Measurements from ENCODE around the gene TFAP2C. TPM values are rescaled to one million over a fixed set of nuclear protein-coding genes. Genes with fewer than 3 reads are reported as not detected.

Gene TFAP2C
- total and polyA plus RNA-seq, 2 experiments from 2014 or later = 12.3 to 19.0 TPM

DNA sequence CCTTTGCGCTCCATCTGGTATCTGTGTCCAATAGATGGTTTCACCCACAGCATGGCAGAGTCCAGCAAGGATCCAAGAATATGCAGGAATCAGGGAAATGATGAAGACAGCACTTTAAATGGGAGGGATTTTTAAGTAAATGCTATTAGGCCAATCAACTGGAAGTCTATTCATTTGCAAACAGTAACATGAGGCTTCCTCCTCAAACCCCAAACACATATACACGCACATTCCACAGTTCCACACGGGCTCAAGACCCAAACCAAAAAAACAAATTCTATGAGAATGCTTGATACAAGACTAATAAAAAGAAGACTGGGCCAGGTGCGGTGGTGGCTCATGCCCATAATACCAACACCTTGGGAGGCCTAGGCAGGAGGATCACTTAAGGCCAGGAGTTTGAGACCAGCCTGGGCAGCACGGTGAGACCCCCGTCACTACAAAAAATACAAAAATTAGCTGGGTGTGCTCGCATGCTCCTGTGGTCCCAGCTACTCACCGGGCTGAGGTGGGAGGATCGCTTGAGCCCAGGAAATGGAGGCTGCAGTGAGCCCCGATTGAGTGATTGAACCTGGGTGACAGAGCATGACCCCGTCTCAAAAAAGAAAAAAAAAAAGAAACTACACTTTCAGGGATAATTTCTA is 21.9 kb upstream of the TFAP2C start:
- Histone ChIP-seq H3K79me2 (ENCODE audit: insufficient read depth) (no peaks in the 10 kb centered on the region), H3K9me2 (ENCODE audit: insufficient read depth) (no peaks in the 10 kb centered on the region), H4K20me1 (ENCODE audit: insufficient read depth) (no peaks in the 10 kb centered on the region), H3F3A (ENCODE audit: insufficient read depth) (no peaks in the 10 kb centered on the region), H3K9ac (no peak overlapping the region), H2AFZ (no peak overlapping the region), H3K36me3 (ENCODE audit: low read depth) (no peaks in the 10 kb centered on the region), H3K27me3 (replicated peaks; ENCODE audit: insufficient read depth) (no peaks in the 10 kb centered on the region), H3K9me3 (ENCODE audit: low read depth) (no peaks in the 10 kb centered on the region), H3K4me1 (ENCODE audit: insufficient read depth) (no peaks in the 10 kb centered on the region), H3K4me3 (no peak overlapping the region), H3K27ac (no peak overlapping the region), H3K4me2 (ENCODE audit: unreplicated experiment) (no peak overlapping the region)
- TF ChIP-seq EZH2 (IDR thresholded peaks at IDR 0.05; ENCODE audit: insufficient read depth, poor library complexity, severe bottlenecking) (no peak), EZH2phosphoT487 (IDR thresholded peaks at IDR 0.05; ENCODE audit: insufficient read depth, low read depth) (no peak)
- in situ Hi-C loops (cut with MboI) = no loop called here
- no peak for DNase-seq
- WGBS, 2 experiments (ENCODE audit: low coverage in 1 of 2, low lambda C conversion rate in 2 of 2, missing lambda C conversion rate in 2 of 2) = 83 to 91% methylated on average over 11 of the region's 11 CpGs

DNA sequence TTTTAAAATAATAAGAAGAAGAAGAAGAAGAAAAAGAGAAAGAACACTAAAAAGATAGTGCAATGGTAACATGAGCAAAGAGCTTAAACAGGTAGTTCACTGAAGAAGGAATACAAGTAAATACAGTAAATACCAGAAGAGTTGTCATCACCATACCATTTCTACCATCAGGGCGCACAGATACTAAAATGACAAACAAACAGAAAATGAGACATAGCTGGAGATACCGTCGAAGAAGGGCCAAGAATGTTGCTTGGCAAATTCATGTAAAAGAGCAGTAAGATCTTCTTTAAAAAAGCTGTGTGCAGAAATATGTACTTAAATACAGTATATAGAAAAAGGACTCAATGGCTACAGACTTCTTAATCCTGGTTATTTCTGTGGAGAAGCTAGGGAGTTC is 20.7 kb upstream of the TFAP2C start:
- no peak for TF ChIP-seq EZH2 (IDR thresholded peaks at IDR 0.05; ENCODE audit: insufficient read depth, poor library complexity, severe bottlenecking)
- no peak for TF ChIP-seq EZH2phosphoT487 (IDR thresholded peaks at IDR 0.05; ENCODE audit: insufficient read depth, low read depth)
- no peak overlapping the region for H3K4me3 ChIP-seq
- H3K4me1 ChIP-seq (ENCODE audit: insufficient read depth) = no peaks in the 10 kb centered on the region
- WGBS, 2 experiments (ENCODE audit: low coverage in 1 of 2, low lambda C conversion rate in 2 of 2, missing lambda C conversion rate in 2 of 2) = 79 to 89% methylated on average over 3 of the region's 3 CpGs
- H3F3A ChIP-seq (ENCODE audit: insufficient read depth) = no peaks in the 10 kb centered on the region
- no peak overlapping the region for H3K27ac ChIP-seq
- no peaks in the 10 kb centered on the region for H3K9me2 ChIP-seq (ENCODE audit: insufficient read depth)
- H3K4me2 ChIP-seq (ENCODE audit: unreplicated experiment) = no peak overlapping the region
- H2AFZ ChIP-seq = no peak overlapping the region
- H3K27me3 ChIP-seq (replicated peaks; ENCODE audit: insufficient read depth) = no peaks in the 10 kb centered on the region
- H3K9me3 ChIP-seq (ENCODE audit: low read depth) = no peaks in the 10 kb centered on the region
- in situ Hi-C loops (cut with MboI) = no loop called here
- H4K20me1 ChIP-seq (ENCODE audit: insufficient read depth) = no peaks in the 10 kb centered on the region
- H3K79me2 ChIP-seq (ENCODE audit: insufficient read depth) = no peaks in the 10 kb centered on the region
- H3K36me3 ChIP-seq (ENCODE audit: low read depth) = no peaks in the 10 kb centered on the region
- no peak overlapping the region for H3K9ac ChIP-seq
- DNase-seq = no peak

DNA sequence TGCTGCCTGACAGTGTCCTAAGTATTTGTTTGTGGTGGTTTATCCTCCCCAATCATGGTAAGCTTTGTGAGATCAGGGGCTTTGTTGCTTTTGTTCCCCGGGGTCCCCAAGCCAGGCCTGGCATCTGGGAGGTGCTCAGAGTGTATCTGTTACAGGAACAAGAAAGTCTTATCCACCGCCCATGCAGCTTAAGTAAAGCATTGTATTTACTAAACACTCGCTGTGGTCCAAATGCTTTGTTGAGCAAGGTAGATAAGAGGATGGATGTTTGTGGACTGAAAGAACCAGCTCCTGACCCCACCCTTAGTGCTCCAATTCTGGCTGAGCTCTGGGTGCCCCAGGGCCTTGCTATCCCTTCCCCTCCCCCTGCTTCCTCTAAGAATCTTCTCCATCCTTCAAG is 19.8 kb upstream of the TFAP2C start:
- Histone ChIP-seq H3K4me3 (no peak overlapping the region), H2AFZ (no peak overlapping the region), H3K4me1 (ENCODE audit: insufficient read depth) (no peaks in the 10 kb centered on the region), H3F3A (ENCODE audit: insufficient read depth) (no peaks in the 10 kb centered on the region), H3K9me2 (ENCODE audit: insufficient read depth) (no peaks in the 10 kb centered on the region), H3K79me2 (ENCODE audit: insufficient read depth) (no peaks in the 10 kb centered on the region), H3K9me3 (ENCODE audit: low read depth) (no peaks in the 10 kb centered on the region), H3K27ac (no peak overlapping the region), H3K27me3 (replicated peaks; ENCODE audit: insufficient read depth) (no peaks in the 10 kb centered on the region), H3K4me2 (ENCODE audit: unreplicated experiment) (no peak overlapping the region), H3K36me3 (ENCODE audit: low read depth) (no peaks in the 10 kb centered on the region), H4K20me1 (ENCODE audit: insufficient read depth) (no peaks in the 10 kb centered on the region), H3K9ac (no peak overlapping the region)
- in situ Hi-C loops (cut with MboI) = no loop called here
- WGBS, 2 experiments (ENCODE audit: low coverage in 1 of 2, low lambda C conversion rate in 2 of 2, missing lambda C conversion rate in 2 of 2) = 57 to 67% methylated on average over 3 of the region's 3 CpGs
- no peak for TF ChIP-seq EZH2 (IDR thresholded peaks at IDR 0.05; ENCODE audit: insufficient read depth, poor library complexity, severe bottlenecking)
- TF ChIP-seq EZH2phosphoT487 (IDR thresholded peaks at IDR 0.05; ENCODE audit: insufficient read depth, low read depth) = no peak
- no peak for DNase-seq

DNA sequence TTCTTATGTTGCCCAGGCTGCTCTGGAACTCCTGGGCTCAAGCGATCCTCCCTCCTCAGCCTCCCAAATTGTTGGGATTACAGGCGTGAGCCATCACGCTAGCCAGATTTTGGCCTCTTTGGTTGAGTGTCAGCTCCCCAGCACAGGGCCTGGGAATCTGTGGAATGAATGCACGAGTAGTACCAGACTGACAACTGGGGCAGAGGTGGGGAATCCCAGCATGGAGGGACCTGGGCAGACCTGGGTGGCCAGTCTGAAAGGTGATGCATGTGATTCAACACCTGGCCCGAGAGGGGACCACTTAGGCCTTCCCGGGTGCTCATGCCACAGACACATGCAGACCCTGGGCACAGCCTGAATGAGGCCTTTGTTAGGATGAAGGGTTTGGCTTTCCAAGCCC is 19.0 kb upstream of the TFAP2C start:
- no peaks in the 10 kb centered on the region for H3F3A ChIP-seq (ENCODE audit: insufficient read depth)
- in situ Hi-C loops (cut with MboI) = no loop called here
- no peaks in the 10 kb centered on the region for H3K27me3 ChIP-seq (replicated peaks; ENCODE audit: insufficient read depth)
- no peak overlapping the region for H3K4me3 ChIP-seq
- no peaks in the 10 kb centered on the region for H4K20me1 ChIP-seq (ENCODE audit: insufficient read depth)
- WGBS, 2 experiments (ENCODE audit: low coverage in 1 of 2, low lambda C conversion rate in 2 of 2, missing lambda C conversion rate in 2 of 2) = 75 to 79% methylated on average over 6 of the region's 6 CpGs
- no peaks in the 10 kb centered on the region for H3K9me2 ChIP-seq (ENCODE audit: insufficient read depth)
- H3K27ac ChIP-seq = no peak overlapping the region
- H3K9ac ChIP-seq = no peak overlapping the region
- no peaks in the 10 kb centered on the region for H3K36me3 ChIP-seq (ENCODE audit: low read depth)
- no peaks in the 10 kb centered on the region for H3K79me2 ChIP-seq (ENCODE audit: insufficient read depth)
- TF ChIP-seq EZH2 (IDR thresholded peaks at IDR 0.05; ENCODE audit: insufficient read depth, poor library complexity, severe bottlenecking) (no peak), EZH2phosphoT487 (IDR thresholded peaks at IDR 0.05; ENCODE audit: insufficient read depth, low read depth) (no peak)
- no peak overlapping the region for H2AFZ ChIP-seq
- DNase-seq = no peak
- no peak overlapping the region for H3K4me2 ChIP-seq (ENCODE audit: unreplicated experiment)
- no peaks in the 10 kb centered on the region for H3K9me3 ChIP-seq (ENCODE audit: low read depth)
- H3K4me1 ChIP-seq (ENCODE audit: insufficient read depth) = no peaks in the 10 kb centered on the region

DNA sequence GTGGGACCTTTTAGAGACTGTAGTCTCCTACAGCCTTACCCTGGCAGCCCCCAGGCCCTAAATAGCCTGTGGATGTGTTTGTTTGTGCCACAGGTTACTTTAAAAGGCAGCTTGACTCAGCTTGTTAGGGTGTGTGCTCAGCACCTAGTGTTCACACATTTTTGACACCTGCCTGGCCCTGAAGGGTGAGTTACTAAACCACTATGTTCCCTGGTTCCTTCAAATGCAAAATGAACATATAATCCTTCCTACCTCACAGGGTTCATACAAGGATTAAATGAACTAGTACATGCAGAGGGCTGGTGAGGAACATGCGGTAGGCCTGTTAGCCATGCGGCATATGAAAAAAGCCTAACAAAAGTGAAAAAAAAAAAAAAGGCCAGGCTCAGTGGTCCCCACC is 14.9 kb upstream of the TFAP2C start:
- H3K4me1 ChIP-seq (ENCODE audit: insufficient read depth) = no peaks in the 10 kb centered on the region
- H3K9me2 ChIP-seq (ENCODE audit: insufficient read depth) = no peaks in the 10 kb centered on the region
- no peak for DNase-seq
- no peaks in the 10 kb centered on the region for H3F3A ChIP-seq (ENCODE audit: insufficient read depth)
- in situ Hi-C loops (cut with MboI) = no loop called here
- no peak overlapping the region for H3K4me3 ChIP-seq
- no peak overlapping the region for H3K4me2 ChIP-seq (ENCODE audit: unreplicated experiment)
- H4K20me1 ChIP-seq (ENCODE audit: insufficient read depth) = no peaks in the 10 kb centered on the region
- 97 to 100% methylated on average over 2 of the region's 2 CpGs for WGBS, 2 experiments (ENCODE audit: low coverage in 1 of 2, low lambda C conversion rate in 2 of 2, missing lambda C conversion rate in 2 of 2)
- no peaks in the 10 kb centered on the region for H3K79me2 ChIP-seq (ENCODE audit: insufficient read depth)
- no peaks in the 10 kb centered on the region for H3K36me3 ChIP-seq (ENCODE audit: low read depth)
- no peak overlapping the region for H2AFZ ChIP-seq
- no peak for TF ChIP-seq EZH2 (IDR thresholded peaks at IDR 0.05; ENCODE audit: insufficient read depth, poor library complexity, severe bottlenecking)
- TF ChIP-seq EZH2phosphoT487 (IDR thresholded peaks at IDR 0.05; ENCODE audit: insufficient read depth, low read depth) = no peak
- H3K9me3 ChIP-seq (ENCODE audit: low read depth) = no peaks in the 10 kb centered on the region
- H3K27me3 ChIP-seq (replicated peaks; ENCODE audit: insufficient read depth) = no peaks in the 10 kb centered on the region
- no peak overlapping the region for H3K9ac ChIP-seq
- no peak overlapping the region for H3K27ac ChIP-seq

All from GM23248 (cell line).